Putamen (tissue), 1 donor: ENCODE data around the gene ATP5F1D.

Experiments
- DNase-seq: peaks from one replicate; pipeline ENCODE4 v3.0.0-alpha.2; 2016; ENCODE audit warnings: low spot score

The ATP5F1D gene

GRCh38 chr19:1259206-1259875 lies 17.8 kb downstream of the ATP5F1D start:
- no peak for DNase-seq

- no peak for DNase-seq
Observed at GRCh38 chr19:1259876-1260748, 18.6 kb downstream of the ATP5F1D start.

GRCh38 chr19:1260749-1261537 lies 19.4 kb downstream of the ATP5F1D start:
- DNase-seq, result peak; percentile 95

- DNase-seq, result no peak
Observed at GRCh38 chr19:1261538-1261797, 19.9 kb downstream of the ATP5F1D start.

- no peak for DNase-seq
Observed at GRCh38 chr19:1261798-1262622, 20.5 kb downstream of the ATP5F1D start.

GRCh38 chr19:1262623-1263123 lies 21.1 kb downstream of the ATP5F1D start:
- DNase-seq, result no peak

- DNase-seq, result no peak
Observed at GRCh38 chr19:1263188-1263587, 21.6 kb downstream of the ATP5F1D start.

- no peak for DNase-seq
Observed at GRCh38 chr19:1264801-1265614, 23.5 kb downstream of the ATP5F1D start.

GRCh38 chr19:1265615-1266128 lies 24.1 kb downstream of the ATP5F1D start:
- no peak for DNase-seq

- DNase-seq, result peak; percentile 76
Observed at GRCh38 chr19:1266129-1266915, 24.8 kb downstream of the ATP5F1D start.

- no peak for DNase-seq
Observed at GRCh38 chr19:1266916-1267476, 25.4 kb downstream of the ATP5F1D start.

GRCh38 chr19:1267477-1268225 lies 26.1 kb downstream of the ATP5F1D start:
- DNase-seq, result no peak

- DNase-seq, result no peak
Observed at GRCh38 chr19:1268226-1269064, 26.9 kb downstream of the ATP5F1D start.

GRCh38 chr19:1269065-1269477 lies 27.5 kb downstream of the ATP5F1D start, which contains the start of gene CIRBP:
Gene CIRBP, plus strand, starts transcription at chr19:1269332. Its CDS starts 1,602 bp downstream, at chr19:1270934.
- DNase-seq, result peak; percentile 99

GRCh38 chr19:1269478-1270212 lies 28.1 kb downstream of the ATP5F1D start:
- peak; percentile 84 for DNase-seq

GRCh38 chr19:1270213-1270853 lies 28.8 kb downstream of the ATP5F1D start:
- no peak for DNase-seq
